PC-3 (cell line): ENCODE measurements around the gene LIMK1. TPM values are rescaled to one million over a fixed set of nuclear protein-coding genes. Genes with fewer than 3 reads are reported as not detected.

Experiments used
- ATAC-seq: fragments of 200-7000 bp; cut with Tn5 transposase; 2 replicates; pipeline ENCODE4 v1.9.1; 2020; ENCODE audit warnings: mild to moderate bottlenecking, moderate library complexity
- BruUV-seq: library from RNA; stranded (reverse); fragments of 400-500 nt; replicated peaks from 2 replicates; lab custom pipeline; 2021; lab: Mats Ljungman, UMichigan
- CTCF ChIA-PET: fragments of 300-600 bp; sonication (Branson Sonifier 250); formaldehyde crosslinking; loops from one replicate; lab custom pipeline; 2022; ENCODE audit warnings: antibody characterized with exemption; lab: Charles Lee
- POLR2A ChIA-PET: fragments of 300-600 bp; sonication (Branson Sonifier 250); formaldehyde crosslinking; loops from one replicate; lab custom pipeline; 2022; ENCODE audit warnings: antibody characterized with exemption; ENCODE audit not compliant: unreplicated experiment; lab: Charles Lee
- DNase-seq: peaks from one replicate; pipeline ENCODE4 v3.0.0-alpha.2; 2015
- H2AFZ ChIP-seq: fragments of 300-600 bp; sonication (generic); 2 replicates; pipeline ENCODE4 v1.6.0; 2016; ENCODE audit warnings: antibody characterized with exemption, low read length
- H3F3A ChIP-seq: fragments of 300-600 bp; sonication (generic); one replicate; pipeline ENCODE4 v1.6.0; 2017; ENCODE audit warnings: antibody characterized with exemption, low read length, control low read depth, mild to moderate bottlenecking; ENCODE audit not compliant: unreplicated experiment
- H3K27ac ChIP-seq: fragments of 300-600 bp; sonication (generic); 2 replicates; pipeline ENCODE4 v1.5.1; 2016; ENCODE audit warnings: mild to moderate bottlenecking, low read length
- H3K27me3 ChIP-seq: fragments of 300-600 bp; sonication (generic); 2 replicates; pipeline ENCODE4 v1.6.1; 2016; ENCODE audit warnings: low read length, mixed read lengths
- H3K36me3 ChIP-seq: fragments of 300-600 bp; sonication (generic); 2 replicates; pipeline ENCODE4 v1.6.1; 2016; ENCODE audit warnings: low read depth, mixed run types, low read length, mixed read lengths
- H3K4me1 ChIP-seq: fragments of 300-600 bp; sonication (generic); 2 replicates; pipeline ENCODE4 v1.5.1; 2016; ENCODE audit warnings: low read length; ENCODE audit not compliant: insufficient read depth
- H3K4me2 ChIP-seq: fragments of 300-600 bp; sonication (generic); 2 replicates; pipeline ENCODE4 v1.6.0; 2016; ENCODE audit warnings: low read length
- H3K4me3 ChIP-seq: fragments of 300-600 bp; sonication (generic); 2 replicates; pipeline ENCODE4 v1.5.1; 2016; ENCODE audit warnings: mild to moderate bottlenecking, low read length, mixed read lengths
- H3K79me2 ChIP-seq: fragments of 300-600 bp; sonication (generic); 2 replicates; pipeline ENCODE4 v1.6.1; 2017; ENCODE audit warnings: low read length, mixed read lengths
- H3K9ac ChIP-seq: fragments of 300-600 bp; sonication (generic); 2 replicates; pipeline ENCODE4 v1.6.0; 2016; ENCODE audit warnings: mild to moderate bottlenecking, low read length
- H3K9me2 ChIP-seq: fragments of 300-600 bp; sonication (generic); replicated peaks from 2 replicates; pipeline ENCODE4 v1.6.1; 2016; ENCODE audit warnings: mixed run types, low read length, mixed read lengths
- H3K9me3 ChIP-seq: fragments of 300-600 bp; sonication (generic); 2 replicates; pipeline ENCODE4 v1.6.1; 2016; ENCODE audit warnings: low read length, mixed read lengths
- H4K20me1 ChIP-seq: fragments of 300-600 bp; sonication (generic); 2 replicates; pipeline ENCODE4 v1.6.1; 2016; ENCODE audit warnings: low read length, mixed read lengths
- EZH2 ChIP-seq: fragments of 300-600 bp; sonication (generic); IDR thresholded peaks from one replicate; pipeline ENCODE4 v1.6.1; 2017; ENCODE audit warnings: antibody characterized with exemption, mild to moderate bottlenecking, low read length; ENCODE audit not compliant: unreplicated experiment
- EZH2phosphoT487 ChIP-seq: fragments of 300-600 bp; sonication (generic); IDR thresholded peaks from 2 replicates; pipeline ENCODE4 v1.6.1; 2018; ENCODE audit warnings: mild to moderate bottlenecking, antibody characterized with exemption, low read length, borderline replicate concordance
- intact Hi-C: fragments of 100-400 bp; cut with micrococcal nuclease; formaldehyde crosslinking; loops from 2 replicates; pipeline ENCODE4 v1.9.0; 2023
- total RNA-seq: library from RNA; depleted of rRNA; stranded (reverse); fragments of >200 nt; gene quantifications from 2 replicates; pipeline ENCODE4 v1.2.3, GENCODE V29; 2014
- TF ChIP-seq, protein P1 (sequence below): fragments of 300-600 bp; sonication (generic); conservative IDR thresholded peaks from 2 replicates; pipeline ENCODE4 v1.5.1; 2017; ENCODE audit warnings: antibody characterized with exemption, low read depth, mild to moderate bottlenecking, low read length

Gene LIMK1
- total RNA-seq, 1 experiment from 2014 or later = 40.3 TPM

DNA sequence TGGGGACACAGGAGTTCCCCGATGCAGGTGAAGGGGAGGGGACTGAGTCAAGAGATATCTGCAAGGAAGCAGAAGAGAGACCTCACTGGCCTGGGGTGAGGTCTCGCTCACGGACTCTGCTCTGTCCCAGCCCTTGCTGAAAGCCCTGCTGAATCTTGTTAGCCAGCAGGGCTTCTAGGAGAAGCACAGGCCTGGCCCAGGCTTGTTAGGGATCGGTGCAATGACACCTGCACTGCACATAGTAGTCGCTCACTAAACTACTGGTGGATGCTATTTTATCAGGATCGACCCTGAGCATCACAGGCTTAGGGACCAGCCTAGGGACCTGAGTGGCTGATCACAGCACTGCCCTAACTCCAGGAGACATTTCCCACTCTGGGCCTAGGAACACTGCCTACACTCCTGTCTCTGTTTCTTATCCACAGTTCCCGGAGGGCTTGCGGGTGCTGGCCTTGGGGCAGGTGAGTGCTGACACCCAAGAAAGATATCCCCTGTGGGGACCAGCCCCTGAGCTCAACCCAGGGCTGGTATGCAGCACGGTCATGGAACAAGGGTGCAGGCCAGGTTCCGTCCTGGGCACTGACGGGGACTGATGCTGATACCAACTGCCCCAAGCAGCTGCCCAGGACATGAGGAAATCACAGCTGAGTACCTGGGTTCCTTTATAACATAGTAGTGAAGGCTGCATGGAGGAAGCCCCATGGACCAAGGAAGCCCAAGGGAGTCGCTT is 42.6 kb upstream of the LIMK1 start:
- no peaks in the 10 kb centered on the region for H3K36me3 ChIP-seq
- intact Hi-C loops = no loop called here
- H3K9me3 ChIP-seq = no peaks in the 10 kb centered on the region
- H3K9ac ChIP-seq = no peak overlapping the region
- H3K27me3 ChIP-seq = no peaks in the 10 kb centered on the region
- no peaks in the 10 kb centered on the region for H3K79me2 ChIP-seq
- H4K20me1 ChIP-seq = no peaks in the 10 kb centered on the region
- no peak overlapping the region for H2AFZ ChIP-seq
- no peak overlapping the region for H3K4me2 ChIP-seq
- BruUV-seq = no TSS peak
- H3K9me2 ChIP-seq = no peaks in the 10 kb centered on the region
- CTCF ChIA-PET = interaction anchor here (0.5 kb wide), 1 partner anchor 27 kb away, joined by 8 read pairs; no protein-coding TSS in a partner anchor
- no peak overlapping the region for H3K4me3 ChIP-seq
- POLR2A ChIA-PET = no interaction called here
- no peak for DNase-seq
- H3F3A ChIP-seq = no peaks in the 10 kb centered on the region
- TF ChIP-seq, protein P1, sequence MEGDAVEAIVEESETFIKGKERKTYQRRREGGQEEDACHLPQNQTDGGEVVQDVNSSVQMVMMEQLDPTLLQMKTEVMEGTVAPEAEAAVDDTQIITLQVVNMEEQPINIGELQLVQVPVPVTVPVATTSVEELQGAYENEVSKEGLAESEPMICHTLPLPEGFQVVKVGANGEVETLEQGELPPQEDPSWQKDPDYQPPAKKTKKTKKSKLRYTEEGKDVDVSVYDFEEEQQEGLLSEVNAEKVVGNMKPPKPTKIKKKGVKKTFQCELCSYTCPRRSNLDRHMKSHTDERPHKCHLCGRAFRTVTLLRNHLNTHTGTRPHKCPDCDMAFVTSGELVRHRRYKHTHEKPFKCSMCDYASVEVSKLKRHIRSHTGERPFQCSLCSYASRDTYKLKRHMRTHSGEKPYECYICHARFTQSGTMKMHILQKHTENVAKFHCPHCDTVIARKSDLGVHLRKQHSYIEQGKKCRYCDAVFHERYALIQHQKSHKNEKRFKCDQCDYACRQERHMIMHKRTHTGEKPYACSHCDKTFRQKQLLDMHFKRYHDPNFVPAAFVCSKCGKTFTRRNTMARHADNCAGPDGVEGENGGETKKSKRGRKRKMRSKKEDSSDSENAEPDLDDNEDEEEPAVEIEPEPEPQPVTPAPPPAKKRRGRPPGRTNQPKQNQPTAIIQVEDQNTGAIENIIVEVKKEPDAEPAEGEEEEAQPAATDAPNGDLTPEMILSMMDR = no peak
- TF ChIP-seq EZH2 = no peak
- no peak for TF ChIP-seq EZH2phosphoT487
- no peaks in the 10 kb centered on the region for H3K4me1 ChIP-seq
- H3K27ac ChIP-seq = no peak overlapping the region
- ATAC-seq = no peak

DNA sequence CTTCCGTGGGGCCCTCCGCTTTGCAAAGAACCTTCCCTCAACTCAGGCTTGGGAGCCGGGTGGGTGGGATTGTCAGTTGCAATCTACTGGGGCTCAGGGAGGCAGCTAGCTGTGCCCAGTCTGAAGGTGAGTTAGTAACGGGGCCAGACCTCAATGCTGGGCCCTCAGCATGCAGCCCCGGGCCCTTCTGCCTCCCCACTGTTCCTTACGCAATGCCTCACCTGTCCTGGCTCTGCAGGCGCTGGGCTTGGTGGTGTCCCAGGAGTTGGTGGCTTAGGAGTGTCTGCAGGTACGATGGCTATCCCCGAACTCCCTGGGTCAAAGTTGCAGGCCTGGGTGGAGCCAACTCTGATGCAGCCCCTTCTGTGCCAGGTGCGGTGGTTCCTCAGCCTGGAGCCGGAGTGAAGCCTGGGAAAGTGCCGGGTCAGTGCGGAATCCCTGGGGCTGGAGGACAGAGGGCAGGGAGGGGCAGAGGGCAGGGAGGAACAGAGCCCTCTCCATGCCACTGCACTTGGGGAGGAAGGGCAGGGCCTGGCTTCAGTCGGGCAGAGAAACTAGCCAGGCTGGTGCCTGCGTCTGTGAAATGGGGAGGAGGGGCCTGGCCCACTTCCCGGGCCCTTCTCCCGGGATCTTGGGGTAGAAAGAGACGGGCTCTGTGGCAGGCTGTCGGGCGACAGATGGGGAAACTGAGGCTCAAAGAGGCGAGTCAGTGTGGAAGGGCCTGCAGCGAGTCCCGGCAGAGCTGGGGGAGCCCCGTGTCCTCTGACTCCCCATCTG is 40.7 kb upstream of the LIMK1 start:
- intact Hi-C loops = no loop called here
- Histone ChIP-seq H3K4me1 (no peaks in the 10 kb centered on the region), H3K4me3 (no peak overlapping the region), H3F3A (no peaks in the 10 kb centered on the region), H3K36me3 (no peaks in the 10 kb centered on the region), H3K9me2 (no peaks in the 10 kb centered on the region), H3K79me2 (no peaks in the 10 kb centered on the region), H3K27ac (no peak overlapping the region), H2AFZ (peak overlapping the region; percentile 22; the same call in 1 of the 2 replicates), H3K4me2 (no peak overlapping the region), H4K20me1 (no peaks in the 10 kb centered on the region), H3K27me3 (no peaks in the 10 kb centered on the region), H3K9me3 (no peaks in the 10 kb centered on the region), H3K9ac (no peak overlapping the region)
- ChIA-PET POLR2A (no interaction called here), CTCF (no interaction called here)
- ATAC-seq (peak; percentile 48; the same call in 1 of the 2 replicates), DNase-seq (no peak)
- TF ChIP-seq EZH2 = no peak
- no TSS peak for BruUV-seq

DNA sequence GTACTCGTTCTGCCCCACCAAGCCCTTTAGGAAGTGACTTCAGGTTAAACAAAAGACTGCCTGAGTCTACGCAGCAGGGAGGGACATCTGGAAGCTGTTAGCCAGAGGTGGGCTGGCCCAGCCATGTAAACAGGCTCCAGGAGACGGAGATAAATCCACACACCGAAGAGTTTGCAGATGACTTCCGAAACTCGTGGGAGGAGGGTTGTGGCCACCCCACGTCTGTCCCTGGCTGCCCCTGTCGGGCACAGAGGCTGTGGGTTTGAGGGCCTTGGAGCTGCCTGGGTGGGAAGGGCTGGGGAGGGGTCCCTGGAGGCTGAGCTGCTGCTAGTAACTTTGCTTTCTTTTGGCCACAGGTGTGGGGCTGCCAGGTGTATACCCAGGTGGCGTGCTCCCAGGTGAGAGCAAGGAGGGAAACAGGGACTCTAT is 40.1 kb upstream of the LIMK1 start:
- no peaks in the 10 kb centered on the region for H3F3A ChIP-seq
- no peaks in the 10 kb centered on the region for H4K20me1 ChIP-seq
- no peaks in the 10 kb centered on the region for H3K9me2 ChIP-seq
- H3K79me2 ChIP-seq = no peaks in the 10 kb centered on the region
- DNase-seq = no peak
- ChIA-PET POLR2A (no interaction called here), CTCF (no interaction called here)
- no TSS peak for BruUV-seq
- no peaks in the 10 kb centered on the region for H3K4me1 ChIP-seq
- intact Hi-C loops = no loop called here
- H3K9me3 ChIP-seq = no peaks in the 10 kb centered on the region
- no peak overlapping the region for H3K4me3 ChIP-seq
- no peak for TF ChIP-seq EZH2phosphoT487
- TF ChIP-seq, protein P1 = no peak
- no peak for TF ChIP-seq EZH2
- no peak overlapping the region for H3K4me2 ChIP-seq
- peak; percentile 21; the same call in 1 of the 2 replicates for ATAC-seq
- no peaks in the 10 kb centered on the region for H3K27me3 ChIP-seq
- no peak overlapping the region for H3K27ac ChIP-seq
- H3K9ac ChIP-seq = no peak overlapping the region
- peak overlapping the region; percentile 22; the same call in 1 of the 2 replicates for H2AFZ ChIP-seq
- no peaks in the 10 kb centered on the region for H3K36me3 ChIP-seq
